HTR-8/SVneo (cell line): ENCODE measurements around the gene RHOT2.
A peak's percentile ranks its signal among the peaks of the same experiment; 100 is the strongest.

Experiments
- DNase-seq: peaks from one replicate; pipeline ENCODE4 v3.0.0; 2011; ENCODE audit warnings: low spot score, mixed read lengths; ENCODE audit not compliant: insufficient read length
- FAIRE-seq: peaks from 2 replicates; lab custom pipeline; 2011; peaks lifted over from hg19 to GRCh38; lab: Jason Lieb, UNC

Gene RHOT2

GRCh38 chr16:693364-693763, 25.4 kb downstream of the RHOT2 start:
- FAIRE-seq = no peak
- no peak for DNase-seq

- FAIRE-seq = no peak
- DNase-seq = no peak
These were observed 25.8 kb downstream of the RHOT2 start for GRCh38 chr16:693766-694165.

GRCh38 chr16:694187-694862, 26.4 kb downstream of the RHOT2 start:
- DNase-seq (no peak), FAIRE-seq (no peak)

- FAIRE-seq (no peak), DNase-seq (no peak)
These were observed 27.0 kb downstream of the RHOT2 start for GRCh38 chr16:694863-695354.

- no peak for DNase-seq
- FAIRE-seq = peak; percentile 13
These were observed 27.6 kb downstream of the RHOT2 start for GRCh38 chr16:695355-696089.

- FAIRE-seq (no peak), DNase-seq (no peak)
These were observed 31.2 kb downstream of the RHOT2 start for GRCh38 chr16:698911-699671.

- DNase-seq (no peak), FAIRE-seq (no peak)
These were observed 33.0 kb downstream of the RHOT2 start for GRCh38 chr16:700684-701584.

GRCh38 chr16:702341-702740, 34.4 kb downstream of the RHOT2 start:
- no peak for DNase-seq
- FAIRE-seq = no peak

- no peak for DNase-seq
- FAIRE-seq = no peak
These were observed 35.5 kb downstream of the RHOT2 start for GRCh38 chr16:703406-703805.

GRCh38 chr16:704047-704446, 36.1 kb downstream of the RHOT2 start:
- DNase-seq = no peak
- FAIRE-seq = no peak

GRCh38 chr16:704552-705380, 36.8 kb downstream of the RHOT2 start:
- FAIRE-seq (no peak), DNase-seq (no peak)

- FAIRE-seq (peak; percentile 72), DNase-seq (peak; percentile 71)
These were observed 37.7 kb downstream of the RHOT2 start, which contains the start of gene FBXL16 for GRCh38 chr16:705431-706188. FBXL16 (minus strand) TSS chr16:705801; CDS start chr16:697405, 8,396 bp downstream.

GRCh38 chr16:706189-707061, 38.5 kb downstream of the RHOT2 start:
- DNase-seq (no peak), FAIRE-seq (no peak)

- DNase-seq = no peak
- no peak for FAIRE-seq
These were observed 39.2 kb downstream of the RHOT2 start for GRCh38 chr16:707062-707538.

- FAIRE-seq = no peak
- no peak for DNase-seq
These were observed 40.1 kb downstream of the RHOT2 start for GRCh38 chr16:708019-708418.

- no peak for DNase-seq
- FAIRE-seq = no peak
These were observed 41.0 kb downstream of the RHOT2 start for GRCh38 chr16:708959-709358.
